ENCODE results near the gene ARSD.
"Not testable (repeated sequence)": the region's sequence is repeated elsewhere in the genome, so short reads cannot be mapped to it uniquely, and the experiment has no call there.

ARSD gene

DNA sequence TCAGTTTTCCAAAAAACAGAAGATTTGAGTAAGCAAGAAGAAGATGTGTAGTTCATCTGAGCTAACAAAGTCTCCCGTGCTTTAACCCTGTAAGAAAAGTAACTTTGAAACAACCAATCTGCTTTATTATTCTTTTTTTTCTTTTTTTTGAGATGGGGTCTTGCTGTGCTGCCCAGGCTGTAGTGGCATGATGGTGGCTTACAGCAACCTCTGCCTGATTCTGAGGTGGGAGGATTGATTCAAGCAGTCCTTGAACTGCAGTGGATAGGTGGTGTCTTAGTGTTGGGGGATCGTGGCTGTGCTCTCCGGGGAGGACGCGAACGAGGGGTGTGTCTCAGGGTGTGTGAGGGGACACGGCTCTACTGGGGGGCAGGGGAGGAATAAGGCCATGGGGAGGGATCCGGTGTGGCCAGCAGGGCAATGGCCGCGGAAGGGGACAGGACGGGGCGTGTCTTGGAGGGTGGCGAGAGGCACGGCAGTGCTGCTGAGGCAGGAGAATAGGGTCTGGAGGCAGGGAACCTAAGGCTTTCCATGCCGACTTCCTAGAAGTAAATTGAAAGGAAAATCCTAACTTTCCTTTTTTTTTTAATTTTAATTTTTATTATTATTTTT is 2.4 kb downstream of the ARSD start:
- ATAC-seq (replicated peaks; ENCODE audit: extremely low read depth, poor library complexity, severe bottlenecking) = no peak
- DNase-seq (ENCODE audit: low spot score in 2 of 2) = no peak
- Mint-ChIP-seq H3K27ac (ENCODE audit: low read depth) (no peak overlapping the region), H3K9me3 (no peaks in the 10 kb centered on the region), H3K36me3 (ENCODE audit: insufficient read depth) (peaks cover 4% of the 10 kb centered on the region), H3K4me1 (no peaks in the 10 kb centered on the region), H3K27me3 (no peaks in the 10 kb centered on the region), H3K4me3 (peak overlapping the region; percentile 23)

DNA sequence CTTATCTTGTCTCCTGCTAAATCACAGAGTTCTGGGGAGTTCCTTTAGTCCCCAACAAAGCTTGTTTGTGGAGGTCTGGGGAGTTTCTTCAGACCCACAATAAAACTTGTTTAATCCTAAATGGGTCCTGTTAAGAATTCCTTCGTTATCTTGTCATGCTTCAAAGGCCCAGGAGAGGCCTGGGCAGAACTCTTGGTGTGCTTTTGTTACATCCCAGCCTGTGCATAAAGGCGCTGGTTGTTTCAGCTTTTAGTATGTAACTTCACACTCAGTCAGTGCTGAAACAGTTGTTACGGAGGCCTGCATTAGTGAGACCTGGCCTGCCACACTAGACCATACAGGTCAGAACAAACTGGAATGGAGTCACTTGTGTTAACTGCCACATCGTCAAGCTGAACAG is 2.9 kb downstream of the ARSD start:
- not testable (repeated sequence) for H3K27ac Mint-ChIP-seq (ENCODE audit: low read depth); H3K4me3 Mint-ChIP-seq; H3K36me3 Mint-ChIP-seq (ENCODE audit: insufficient read depth); DNase-seq (ENCODE audit: low spot score in 2 of 2); H3K4me1 Mint-ChIP-seq; H3K9me3 Mint-ChIP-seq; H3K27me3 Mint-ChIP-seq; ATAC-seq (replicated peaks; ENCODE audit: extremely low read depth, poor library complexity, severe bottlenecking)

DNA sequence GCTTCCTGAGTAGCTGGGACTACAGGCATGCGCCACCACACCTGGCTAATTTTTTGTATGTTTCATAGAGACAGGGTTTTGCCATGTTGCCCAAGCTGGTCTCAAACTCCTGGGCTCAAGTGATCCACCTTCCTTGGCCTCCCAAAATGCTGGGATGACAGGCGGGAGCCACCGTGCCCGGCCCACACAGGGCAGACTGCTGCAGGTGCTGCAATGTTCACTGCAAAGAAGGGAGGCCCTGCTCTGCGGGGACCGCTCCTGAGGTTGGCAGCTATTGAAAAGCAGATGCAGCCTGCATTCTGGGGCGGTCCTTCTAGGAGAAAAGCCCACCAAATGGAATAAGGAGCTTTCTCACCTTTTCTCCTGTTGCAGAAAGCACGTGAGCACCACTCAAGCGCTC is 5.0 kb downstream of the ARSD start:
- no peak for ATAC-seq (replicated peaks; ENCODE audit: extremely low read depth, poor library complexity, severe bottlenecking)
- Mint-ChIP-seq H3K36me3 (ENCODE audit: insufficient read depth) (peaks cover 5% of the 10 kb centered on the region), H3K27ac (ENCODE audit: low read depth) (no peak overlapping the region), H3K27me3 (no peaks in the 10 kb centered on the region), H3K4me3 (no peak overlapping the region), H3K4me1 (no peaks in the 10 kb centered on the region), H3K9me3 (no peaks in the 10 kb centered on the region)
- no peak for DNase-seq (ENCODE audit: low spot score in 2 of 2)

DNA sequence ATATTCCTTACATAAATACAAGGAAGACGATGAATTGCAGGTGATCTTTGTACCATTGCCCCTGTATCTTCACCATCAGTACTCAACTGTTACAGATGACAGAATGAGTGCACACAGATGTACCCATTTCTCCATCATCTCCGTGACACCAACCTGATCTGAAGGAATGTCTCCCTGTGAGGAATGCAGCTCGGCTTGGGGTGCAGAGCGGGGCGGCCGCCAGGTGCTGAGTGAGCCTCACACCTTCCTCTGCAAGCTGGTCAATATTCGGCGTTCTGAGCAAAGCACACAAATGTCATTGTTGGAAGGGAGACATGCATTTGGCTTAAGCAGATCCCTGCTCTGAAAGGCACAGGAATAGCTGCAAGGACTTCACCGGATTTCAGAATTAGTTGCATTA is 7.4 kb downstream of the ARSD start:
- Mint-ChIP-seq H3K9me3 (no peaks in the 10 kb centered on the region), H3K27me3 (no peaks in the 10 kb centered on the region), H3K36me3 (ENCODE audit: insufficient read depth) (peaks cover 3% of the 10 kb centered on the region), H3K4me1 (no peaks in the 10 kb centered on the region), H3K27ac (ENCODE audit: low read depth) (no peak overlapping the region), H3K4me3 (no peak overlapping the region)
- no peak for ATAC-seq (replicated peaks; ENCODE audit: extremely low read depth, poor library complexity, severe bottlenecking)
- DNase-seq (ENCODE audit: low spot score in 2 of 2) = no peak

DNA sequence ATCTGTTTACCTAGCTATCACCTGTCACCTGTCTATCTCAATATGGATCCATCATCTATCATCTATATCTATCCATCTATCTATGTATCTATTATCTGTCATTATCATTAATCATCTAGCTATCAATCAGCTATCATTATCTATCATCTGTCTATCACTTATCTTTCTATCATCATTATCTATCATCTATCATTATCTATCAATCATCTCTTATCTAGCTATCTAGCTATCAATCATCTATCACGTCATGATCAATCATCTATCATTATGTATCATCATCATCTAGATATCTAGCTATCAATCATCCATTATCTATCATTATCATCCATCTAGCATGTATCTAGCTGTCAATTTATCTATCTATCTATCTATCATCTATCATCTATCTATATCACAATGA is 7.9 kb downstream of the ARSD start:
- H3K27ac Mint-ChIP-seq (ENCODE audit: low read depth) = no peak overlapping the region
- H3K9me3 Mint-ChIP-seq = no peaks in the 10 kb centered on the region
- DNase-seq (ENCODE audit: low spot score in 2 of 2) (no peak), ATAC-seq (replicated peaks; ENCODE audit: extremely low read depth, poor library complexity, severe bottlenecking) (no peak)
- peaks cover 3% of the 10 kb centered on the region for H3K36me3 Mint-ChIP-seq (ENCODE audit: insufficient read depth)
- no peaks in the 10 kb centered on the region for H3K27me3 Mint-ChIP-seq
- no peaks in the 10 kb centered on the region for H3K4me1 Mint-ChIP-seq
- no peak overlapping the region for H3K4me3 Mint-ChIP-seq

DNA sequence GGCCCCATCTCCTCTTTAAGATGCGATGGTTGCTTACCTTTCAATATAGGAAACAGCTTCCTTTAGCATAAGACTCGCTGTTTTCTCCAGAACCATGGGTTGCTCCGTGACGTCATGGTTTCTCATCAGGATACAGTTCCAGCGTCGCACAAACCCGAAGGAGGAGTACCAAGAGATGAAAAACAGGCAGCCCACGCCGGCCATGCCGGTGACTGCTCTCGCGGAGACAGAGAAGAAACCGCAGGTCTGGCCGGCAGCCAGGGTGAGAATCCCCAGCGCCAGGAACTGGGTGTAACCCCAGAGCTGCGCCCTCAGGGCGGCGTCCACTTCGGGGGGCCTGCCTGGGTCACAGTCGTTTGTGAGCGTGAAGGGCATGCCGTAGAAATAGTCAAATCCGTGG is 11.4 kb downstream of the ARSD start:
- Mint-ChIP-seq H3K9me3 (no peaks in the 10 kb centered on the region), H3K36me3 (ENCODE audit: insufficient read depth) (peaks cover 3% of the 10 kb centered on the region), H3K4me1 (no peaks in the 10 kb centered on the region), H3K4me3 (no peak overlapping the region), H3K27ac (ENCODE audit: low read depth) (no peak overlapping the region), H3K27me3 (no peaks in the 10 kb centered on the region)
- DNase-seq (ENCODE audit: low spot score in 2 of 2) (no peak), ATAC-seq (replicated peaks; ENCODE audit: extremely low read depth, poor library complexity, severe bottlenecking) (no peak)

DNA sequence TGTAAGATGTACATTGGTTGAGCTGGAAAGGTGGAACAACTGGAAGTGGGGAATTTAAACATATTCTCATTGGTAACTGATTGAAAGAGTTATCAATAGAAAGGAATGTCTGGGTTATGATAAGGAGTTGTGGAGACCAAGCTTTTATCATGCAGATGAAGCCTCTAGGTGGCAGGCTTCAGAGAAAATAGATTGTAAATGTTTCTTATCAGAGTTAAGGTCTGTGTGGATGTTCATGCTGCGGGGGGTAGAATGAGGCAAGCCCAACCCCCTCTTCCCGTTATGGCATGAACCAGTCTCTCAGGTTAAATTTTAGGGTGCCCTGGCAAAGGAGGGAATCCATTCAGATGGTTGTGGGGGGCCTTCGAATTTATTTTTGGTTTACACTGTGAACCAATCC is 16.0 kb downstream of the ARSD start:
- Mint-ChIP-seq H3K27ac (ENCODE audit: low read depth) (no peak overlapping the region), H3K4me3 (no peak overlapping the region), H3K36me3 (ENCODE audit: insufficient read depth) (no peaks in the 10 kb centered on the region), H3K9me3 (no peaks in the 10 kb centered on the region), H3K4me1 (no peaks in the 10 kb centered on the region), H3K27me3 (no peaks in the 10 kb centered on the region)
- DNase-seq (ENCODE audit: low spot score in 2 of 2) = no peak
- no peak for ATAC-seq (replicated peaks; ENCODE audit: extremely low read depth, poor library complexity, severe bottlenecking)

DNA sequence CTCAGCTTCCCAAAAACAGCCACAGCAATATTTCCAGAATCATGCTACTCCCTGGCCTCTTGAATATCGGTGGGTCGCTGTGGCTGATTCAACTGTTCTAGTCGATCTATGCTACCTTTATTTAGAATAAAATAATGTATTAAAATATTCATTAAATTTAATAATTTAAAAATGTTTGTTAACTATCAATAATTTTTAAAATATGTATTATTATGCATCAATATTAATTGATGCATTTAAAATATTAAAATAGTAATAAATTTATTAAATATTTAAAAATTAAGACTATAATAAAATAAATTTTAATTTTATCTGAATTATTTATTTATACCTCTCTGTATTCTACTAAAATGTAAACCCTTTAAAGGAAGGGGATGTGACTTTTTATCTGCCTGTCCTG is 19.0 kb downstream of the ARSD start:
- Mint-ChIP-seq H3K9me3 (no peaks in the 10 kb centered on the region), H3K36me3 (ENCODE audit: insufficient read depth) (no peaks in the 10 kb centered on the region), H3K27ac (ENCODE audit: low read depth) (no peak overlapping the region), H3K4me3 (no peak overlapping the region), H3K27me3 (no peaks in the 10 kb centered on the region), H3K4me1 (no peaks in the 10 kb centered on the region)
- DNase-seq (ENCODE audit: low spot score in 2 of 2) = no peak
- no peak for ATAC-seq (replicated peaks; ENCODE audit: extremely low read depth, poor library complexity, severe bottlenecking)

DNA sequence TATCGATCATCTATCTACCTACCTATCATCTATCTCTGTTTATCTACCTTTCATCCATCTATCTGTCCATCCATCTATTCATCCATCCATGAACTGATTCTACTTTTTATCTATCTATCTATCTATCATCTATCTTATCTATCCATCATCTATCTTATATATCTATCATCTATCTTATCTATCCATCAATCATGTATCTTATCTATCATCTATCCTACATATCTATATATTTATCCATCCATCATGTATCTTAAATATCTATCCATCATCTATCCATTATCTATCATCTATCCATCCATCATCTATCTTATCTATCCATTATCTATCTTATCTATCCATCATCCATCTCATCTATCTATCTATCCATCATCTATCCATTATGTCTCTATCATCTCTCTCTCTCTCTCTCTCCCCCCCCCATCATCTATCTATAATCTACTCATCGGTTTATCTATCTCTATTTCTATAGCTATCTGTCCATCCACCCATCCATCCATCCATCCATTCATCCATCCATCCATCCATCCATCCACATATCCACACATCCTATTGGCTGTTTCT is 20.9 kb downstream of the ARSD start:
- DNase-seq (ENCODE audit: low spot score in 2 of 2) (no peak), ATAC-seq (replicated peaks; ENCODE audit: extremely low read depth, poor library complexity, severe bottlenecking) (no peak)
- Mint-ChIP-seq H3K27me3 (no peaks in the 10 kb centered on the region), H3K9me3 (peaks cover under 1% of the 10 kb centered on the region), H3K27ac (ENCODE audit: low read depth) (no peak overlapping the region), H3K4me3 (no peak overlapping the region), H3K36me3 (ENCODE audit: insufficient read depth) (no peaks in the 10 kb centered on the region), H3K4me1 (no peaks in the 10 kb centered on the region)

DNA sequence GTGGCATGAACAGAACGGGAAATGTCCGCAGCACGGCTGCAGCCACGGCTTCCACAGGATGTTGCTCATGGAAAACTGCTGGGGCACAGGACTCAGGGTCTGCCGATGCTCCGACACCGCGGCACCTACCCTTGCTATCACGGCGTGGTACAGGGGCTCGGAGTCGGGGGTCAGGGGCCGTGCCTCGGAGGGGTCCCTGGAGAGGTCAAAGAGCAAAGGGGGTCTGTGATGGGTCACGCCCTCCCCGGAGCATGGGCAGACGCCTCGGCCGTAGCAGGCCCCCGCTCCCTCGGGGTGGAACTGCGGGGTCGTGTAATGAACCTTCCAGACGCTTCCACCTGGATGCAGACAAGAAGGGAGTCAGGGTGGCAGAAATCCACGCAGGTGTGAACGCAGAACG is 21.8 kb downstream of the ARSD start:
- ATAC-seq (replicated peaks; ENCODE audit: extremely low read depth, poor library complexity, severe bottlenecking) (no peak), DNase-seq (ENCODE audit: low spot score in 2 of 2) (no peak)
- H3K27ac Mint-ChIP-seq (ENCODE audit: low read depth) = no peak overlapping the region
- H3K4me1 Mint-ChIP-seq = no peaks in the 10 kb centered on the region
- H3K4me3 Mint-ChIP-seq = no peak overlapping the region
- peaks cover 9% of the 10 kb centered on the region for H3K9me3 Mint-ChIP-seq
- no peaks in the 10 kb centered on the region for H3K36me3 Mint-ChIP-seq (ENCODE audit: insufficient read depth)
- H3K27me3 Mint-ChIP-seq = no peaks in the 10 kb centered on the region

DNA sequence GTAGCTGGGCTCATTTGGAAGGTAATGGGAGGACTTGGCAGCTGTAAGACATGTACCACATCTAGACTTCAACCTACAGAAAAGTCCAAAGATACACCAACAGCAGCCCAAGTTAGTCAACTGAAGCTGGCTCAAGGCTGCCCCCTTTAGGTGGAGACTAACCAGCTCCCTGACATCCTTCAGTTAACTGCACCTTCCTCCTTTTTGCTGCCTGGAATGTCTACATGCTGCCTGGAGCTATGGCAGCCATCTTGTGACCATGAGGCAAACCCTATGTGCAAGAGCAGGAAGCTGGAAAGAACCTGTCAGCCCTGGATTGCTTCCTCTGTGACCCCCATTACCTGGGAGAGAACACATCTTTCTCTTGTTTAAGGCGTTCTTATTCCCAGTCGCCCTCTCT is 25.8 kb downstream of the ARSD start:
- ATAC-seq (replicated peaks; ENCODE audit: extremely low read depth, poor library complexity, severe bottlenecking) (no peak), DNase-seq (ENCODE audit: low spot score in 2 of 2) (no peak)
- H3K4me3 Mint-ChIP-seq = no peak overlapping the region
- H3K36me3 Mint-ChIP-seq (ENCODE audit: insufficient read depth) = no peaks in the 10 kb centered on the region
- no peak overlapping the region for H3K27ac Mint-ChIP-seq (ENCODE audit: low read depth)
- no peaks in the 10 kb centered on the region for H3K27me3 Mint-ChIP-seq
- peaks cover 10% of the 10 kb centered on the region for H3K9me3 Mint-ChIP-seq
- peaks cover 2% of the 10 kb centered on the region for H3K4me1 Mint-ChIP-seq

DNA sequence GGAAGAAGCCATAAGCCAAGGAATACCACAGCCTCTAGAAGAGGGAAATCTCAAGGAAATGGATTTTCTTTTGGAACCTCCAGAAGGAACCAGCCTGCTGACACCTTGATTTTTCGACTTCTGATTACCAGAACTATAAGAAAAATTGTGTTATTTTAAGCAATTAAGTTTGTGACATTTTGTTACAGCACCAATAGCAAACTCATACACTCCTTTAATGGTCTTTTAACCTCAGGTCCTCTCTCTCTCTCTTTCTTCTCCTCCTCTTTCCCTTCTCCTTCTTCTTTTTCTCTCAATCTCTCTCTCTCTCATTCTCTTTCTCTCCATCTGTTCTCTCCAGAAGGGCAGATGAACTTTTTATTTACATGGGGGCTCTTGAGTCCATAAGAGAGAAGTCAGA is 26.3 kb downstream of the ARSD start:
- Mint-ChIP-seq H3K27ac (ENCODE audit: low read depth) (no peak overlapping the region), H3K4me1 (peaks cover 4% of the 10 kb centered on the region), H3K4me3 (no peak overlapping the region), H3K36me3 (ENCODE audit: insufficient read depth) (peaks cover under 1% of the 10 kb centered on the region), H3K27me3 (no peaks in the 10 kb centered on the region), H3K9me3 (peaks cover 10% of the 10 kb centered on the region)
- ATAC-seq (replicated peaks; ENCODE audit: extremely low read depth, poor library complexity, severe bottlenecking) (no peak), DNase-seq (ENCODE audit: low spot score in 2 of 2) (no peak)

DNA sequence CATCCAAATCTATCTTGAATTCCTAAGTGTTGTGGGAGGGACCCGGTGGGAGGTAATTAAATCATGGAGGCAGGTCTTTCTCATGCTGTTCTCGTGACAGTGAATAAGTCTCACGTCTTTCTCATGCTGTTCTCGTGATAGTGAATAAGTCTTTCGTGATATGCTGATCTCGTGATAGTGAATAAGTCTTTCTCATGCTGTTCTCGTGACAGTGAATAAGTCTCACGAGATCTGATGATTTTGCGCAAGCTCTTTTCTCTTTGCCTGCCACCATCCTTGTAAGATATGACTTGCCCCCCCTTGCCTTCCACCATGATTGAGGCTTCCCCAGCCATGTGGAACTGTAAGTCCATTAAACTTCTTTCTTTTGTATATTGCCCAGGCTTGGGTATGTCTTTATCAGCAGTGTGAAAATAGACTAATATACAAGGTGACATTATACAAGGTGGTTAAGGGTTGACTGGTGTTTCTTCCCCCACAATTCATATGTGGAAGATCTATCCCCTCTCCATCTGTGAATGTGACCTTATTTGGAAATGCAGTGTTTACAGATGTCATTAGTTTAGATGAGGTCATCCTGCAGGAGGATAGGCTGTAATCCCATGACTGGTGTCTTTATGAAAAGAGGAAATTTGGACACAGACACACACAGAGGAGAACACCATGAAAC is 27.6 kb downstream of the ARSD start:
- no peak for ATAC-seq (replicated peaks; ENCODE audit: extremely low read depth, poor library complexity, severe bottlenecking)
- DNase-seq (ENCODE audit: low spot score in 2 of 2) = no peak
- Mint-ChIP-seq H3K36me3 (ENCODE audit: insufficient read depth) (peaks cover 2% of the 10 kb centered on the region), H3K4me3 (no peak overlapping the region), H3K27me3 (no peaks in the 10 kb centered on the region), H3K4me1 (peaks cover 10% of the 10 kb centered on the region), H3K9me3 (peaks cover 10% of the 10 kb centered on the region), H3K27ac (ENCODE audit: low read depth) (no peak overlapping the region)

Measured in central memory CD8-positive, alpha-beta T cell (primary cell).